ENCODE measurements around the gene PGD.

Gene PGD

GRCh38 chr1:10438677-10439163 is 39.9 kb downstream of the PGD start:
- ATAC-seq = no peak
- TF ChIP-seq TCF4 (CRISPR knock-in tag; IDR thresholded peaks at IDR 0.05; ENCODE audit: borderline replicate concordance) (no peak), ISL1 (CRISPR knock-in tag; IDR thresholded peaks at IDR 0.05) (no peak), ZNF70 (CRISPR knock-in tag; IDR thresholded peaks at IDR 0.05) (no peak), ZC3H10 (CRISPR knock-in tag; IDR thresholded peaks at IDR 0.05) (no peak), GLIS3 (CRISPR knock-in tag; IDR thresholded peaks at IDR 0.05) (no peak), CSRNP3 (CRISPR knock-in tag; IDR thresholded peaks at IDR 0.05) (no peak), TOX (CRISPR knock-in tag; IDR thresholded peaks at IDR 0.05; ENCODE audit: borderline replicate concordance) (no peak), PPARA (CRISPR knock-in tag; IDR thresholded peaks at IDR 0.05; ENCODE audit: borderline replicate concordance) (no peak), ARNTL (CRISPR knock-in tag; IDR thresholded peaks at IDR 0.05; ENCODE audit: borderline replicate concordance, low read depth) (no peak), ESRRG (CRISPR knock-in tag; IDR thresholded peaks at IDR 0.05) (no peak), RARB (CRISPR knock-in tag; IDR thresholded peaks at IDR 0.05) (no peak), OSR1 (CRISPR knock-in tag; IDR thresholded peaks at IDR 0.05) (no peak), ZNF8 (CRISPR knock-in tag; IDR thresholded peaks at IDR 0.05) (no peak)
- TF ChIP-seq, protein P1, sequence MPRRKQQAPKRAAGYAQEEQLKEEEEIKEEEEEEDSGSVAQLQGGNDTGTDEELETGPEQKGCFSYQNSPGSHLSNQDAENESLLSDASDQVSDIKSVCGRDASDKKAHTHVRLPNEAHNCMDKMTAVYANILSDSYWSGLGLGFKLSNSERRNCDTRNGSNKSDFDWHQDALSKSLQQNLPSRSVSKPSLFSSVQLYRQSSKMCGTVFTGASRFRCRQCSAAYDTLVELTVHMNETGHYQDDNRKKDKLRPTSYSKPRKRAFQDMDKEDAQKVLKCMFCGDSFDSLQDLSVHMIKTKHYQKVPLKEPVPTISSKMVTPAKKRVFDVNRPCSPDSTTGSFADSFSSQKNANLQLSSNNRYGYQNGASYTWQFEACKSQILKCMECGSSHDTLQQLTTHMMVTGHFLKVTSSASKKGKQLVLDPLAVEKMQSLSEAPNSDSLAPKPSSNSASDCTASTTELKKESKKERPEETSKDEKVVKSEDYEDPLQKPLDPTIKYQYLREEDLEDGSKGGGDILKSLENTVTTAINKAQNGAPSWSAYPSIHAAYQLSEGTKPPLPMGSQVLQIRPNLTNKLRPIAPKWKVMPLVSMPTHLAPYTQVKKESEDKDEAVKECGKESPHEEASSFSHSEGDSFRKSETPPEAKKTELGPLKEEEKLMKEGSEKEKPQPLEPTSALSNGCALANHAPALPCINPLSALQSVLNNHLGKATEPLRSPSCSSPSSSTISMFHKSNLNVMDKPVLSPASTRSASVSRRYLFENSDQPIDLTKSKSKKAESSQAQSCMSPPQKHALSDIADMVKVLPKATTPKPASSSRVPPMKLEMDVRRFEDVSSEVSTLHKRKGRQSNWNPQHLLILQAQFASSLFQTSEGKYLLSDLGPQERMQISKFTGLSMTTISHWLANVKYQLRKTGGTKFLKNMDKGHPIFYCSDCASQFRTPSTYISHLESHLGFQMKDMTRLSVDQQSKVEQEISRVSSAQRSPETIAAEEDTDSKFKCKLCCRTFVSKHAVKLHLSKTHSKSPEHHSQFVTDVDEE (CRISPR knock-in tag; IDR thresholded peaks at IDR 0.05) = no peak
- TF ChIP-seq, protein P2, sequence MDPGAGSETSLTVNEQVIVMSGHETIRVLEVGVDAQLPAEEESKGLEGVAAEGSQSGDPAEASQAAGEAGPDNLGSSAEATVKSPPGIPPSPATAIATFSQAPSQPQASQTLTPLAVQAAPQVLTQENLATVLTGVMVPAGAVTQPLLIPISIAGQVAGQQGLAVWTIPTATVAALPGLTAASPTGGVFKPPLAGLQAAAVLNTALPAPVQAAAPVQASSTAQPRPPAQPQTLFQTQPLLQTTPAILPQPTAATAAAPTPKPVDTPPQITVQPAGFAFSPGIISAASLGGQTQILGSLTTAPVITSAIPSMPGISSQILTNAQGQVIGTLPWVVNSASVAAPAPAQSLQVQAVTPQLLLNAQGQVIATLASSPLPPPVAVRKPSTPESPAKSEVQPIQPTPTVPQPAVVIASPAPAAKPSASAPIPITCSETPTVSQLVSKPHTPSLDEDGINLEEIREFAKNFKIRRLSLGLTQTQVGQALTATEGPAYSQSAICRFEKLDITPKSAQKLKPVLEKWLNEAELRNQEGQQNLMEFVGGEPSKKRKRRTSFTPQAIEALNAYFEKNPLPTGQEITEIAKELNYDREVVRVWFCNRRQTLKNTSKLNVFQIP (CRISPR knock-in tag; IDR thresholded peaks at IDR 0.05; ENCODE audit: borderline replicate concordance, low read depth) = no peak
- TF ChIP-seq, protein P3, sequence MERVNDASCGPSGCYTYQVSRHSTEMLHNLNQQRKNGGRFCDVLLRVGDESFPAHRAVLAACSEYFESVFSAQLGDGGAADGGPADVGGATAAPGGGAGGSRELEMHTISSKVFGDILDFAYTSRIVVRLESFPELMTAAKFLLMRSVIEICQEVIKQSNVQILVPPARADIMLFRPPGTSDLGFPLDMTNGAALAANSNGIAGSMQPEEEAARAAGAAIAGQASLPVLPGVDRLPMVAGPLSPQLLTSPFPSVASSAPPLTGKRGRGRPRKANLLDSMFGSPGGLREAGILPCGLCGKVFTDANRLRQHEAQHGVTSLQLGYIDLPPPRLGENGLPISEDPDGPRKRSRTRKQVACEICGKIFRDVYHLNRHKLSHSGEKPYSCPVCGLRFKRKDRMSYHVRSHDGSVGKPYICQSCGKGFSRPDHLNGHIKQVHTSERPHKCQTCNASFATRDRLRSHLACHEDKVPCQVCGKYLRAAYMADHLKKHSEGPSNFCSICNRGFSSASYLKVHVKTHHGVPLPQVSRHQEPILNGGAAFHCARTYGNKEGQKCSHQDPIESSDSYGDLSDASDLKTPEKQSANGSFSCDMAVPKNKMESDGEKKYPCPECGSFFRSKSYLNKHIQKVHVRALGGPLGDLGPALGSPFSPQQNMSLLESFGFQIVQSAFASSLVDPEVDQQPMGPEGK (CRISPR knock-in tag; IDR thresholded peaks at IDR 0.05; ENCODE audit: borderline replicate concordance) = no peak

- ATAC-seq = no peak
- no peak for TF ChIP-seq ZFP30 (CRISPR knock-in tag; IDR thresholded peaks at IDR 0.05)
- no peak for TF ChIP-seq ZC3H10 (CRISPR knock-in tag; IDR thresholded peaks at IDR 0.05)
- TF ChIP-seq ZNF8 (CRISPR knock-in tag; IDR thresholded peaks at IDR 0.05) = no peak
- no peak for TF ChIP-seq CSRNP3 (CRISPR knock-in tag; IDR thresholded peaks at IDR 0.05)
Observed at GRCh38 chr1:10440305-10440704, 41.4 kb downstream of the PGD start.

- TF ChIP-seq ZFP3 (CRISPR knock-in tag; IDR thresholded peaks at IDR 0.05) (no peak), RARB (CRISPR knock-in tag; IDR thresholded peaks at IDR 0.05) (no peak), ZC3H10 (CRISPR knock-in tag; IDR thresholded peaks at IDR 0.05) (no peak), ESRRG (CRISPR knock-in tag; IDR thresholded peaks at IDR 0.05) (no peak), CSDC2 (CRISPR knock-in tag; IDR thresholded peaks at IDR 0.05) (no peak)
- TF ChIP-seq, protein P3 (CRISPR knock-in tag; IDR thresholded peaks at IDR 0.05; ENCODE audit: borderline replicate concordance) = no peak
- ATAC-seq = no peak
Observed at GRCh38 chr1:10440794-10441193, 41.9 kb downstream of the PGD start.
